Measurements from ENCODE around the gene OLFML1.

OLFML1 gene

GRCh38 chr11:7485186-7486097 lies at the start of gene OLFML1:
OLFML1 (plus strand) TSS chr11:7485506; CDS start chr11:7485876, 370 bp downstream.
- DNase-seq: no peak

- DNase-seq: no peak
These were observed 49.2 kb upstream of the OLFML1 start for GRCh38 chr11:7436146-7436545.

- no peak for DNase-seq
These were observed 48.6 kb upstream of the OLFML1 start for GRCh38 chr11:7436657-7437056.

GRCh38 chr11:7437696-7438095 lies 47.6 kb upstream of the OLFML1 start:
- DNase-seq: no peak

GRCh38 chr11:7439746-7440320 lies 45.5 kb upstream of the OLFML1 start:
- no peak for DNase-seq

- DNase-seq: peak; percentile 47
These were observed 42.6 kb upstream of the OLFML1 start for GRCh38 chr11:7442588-7443215.

GRCh38 chr11:7444091-7444981 lies 41.0 kb upstream of the OLFML1 start:
- no peak for DNase-seq

- no peak for DNase-seq
These were observed 39.7 kb upstream of the OLFML1 start for GRCh38 chr11:7445564-7445963.

- no peak for DNase-seq
These were observed 37.1 kb upstream of the OLFML1 start for GRCh38 chr11:7448201-7448600.

GRCh38 chr11:7449211-7449840 lies 36.0 kb upstream of the OLFML1 start:
- no peak for DNase-seq

GRCh38 chr11:7449841-7450214 lies 35.5 kb upstream of the OLFML1 start:
- DNase-seq: no peak

- DNase-seq: no peak
These were observed 34.5 kb upstream of the OLFML1 start for GRCh38 chr11:7450836-7451235.

- DNase-seq: no peak
These were observed 33.8 kb upstream of the OLFML1 start for GRCh38 chr11:7451520-7451919.

- no peak for DNase-seq
These were observed 33.3 kb upstream of the OLFML1 start for GRCh38 chr11:7451952-7452494.

- no peak for DNase-seq
These were observed 30.5 kb upstream of the OLFML1 start for GRCh38 chr11:7454854-7455253.

GRCh38 chr11:7457211-7457610 lies 28.1 kb upstream of the OLFML1 start:
- DNase-seq: peak; percentile 12

GRCh38 chr11:7462706-7463105 lies 22.6 kb upstream of the OLFML1 start:
- DNase-seq: no peak

- no peak for DNase-seq
These were observed 17.7 kb upstream of the OLFML1 start for GRCh38 chr11:7467652-7468051.

- no peak for DNase-seq
These were observed 15.9 kb upstream of the OLFML1 start for GRCh38 chr11:7469351-7469865.

GRCh38 chr11:7471071-7471470 lies 14.2 kb upstream of the OLFML1 start:
- DNase-seq: no peak

- no peak for DNase-seq
These were observed 11.6 kb upstream of the OLFML1 start for GRCh38 chr11:7473717-7474116.

GRCh38 chr11:7480113-7480512 lies 5.2 kb upstream of the OLFML1 start:
- no peak for DNase-seq

Measured in NCI-H1105 treated with DMSO at 0.1 percent for 48 hours (cell line).